ENCODE measurements around the gene FCSK.
A peak's percentile ranks its signal among the peaks of the same experiment; 100 is the strongest.

FCSK gene

DNA sequence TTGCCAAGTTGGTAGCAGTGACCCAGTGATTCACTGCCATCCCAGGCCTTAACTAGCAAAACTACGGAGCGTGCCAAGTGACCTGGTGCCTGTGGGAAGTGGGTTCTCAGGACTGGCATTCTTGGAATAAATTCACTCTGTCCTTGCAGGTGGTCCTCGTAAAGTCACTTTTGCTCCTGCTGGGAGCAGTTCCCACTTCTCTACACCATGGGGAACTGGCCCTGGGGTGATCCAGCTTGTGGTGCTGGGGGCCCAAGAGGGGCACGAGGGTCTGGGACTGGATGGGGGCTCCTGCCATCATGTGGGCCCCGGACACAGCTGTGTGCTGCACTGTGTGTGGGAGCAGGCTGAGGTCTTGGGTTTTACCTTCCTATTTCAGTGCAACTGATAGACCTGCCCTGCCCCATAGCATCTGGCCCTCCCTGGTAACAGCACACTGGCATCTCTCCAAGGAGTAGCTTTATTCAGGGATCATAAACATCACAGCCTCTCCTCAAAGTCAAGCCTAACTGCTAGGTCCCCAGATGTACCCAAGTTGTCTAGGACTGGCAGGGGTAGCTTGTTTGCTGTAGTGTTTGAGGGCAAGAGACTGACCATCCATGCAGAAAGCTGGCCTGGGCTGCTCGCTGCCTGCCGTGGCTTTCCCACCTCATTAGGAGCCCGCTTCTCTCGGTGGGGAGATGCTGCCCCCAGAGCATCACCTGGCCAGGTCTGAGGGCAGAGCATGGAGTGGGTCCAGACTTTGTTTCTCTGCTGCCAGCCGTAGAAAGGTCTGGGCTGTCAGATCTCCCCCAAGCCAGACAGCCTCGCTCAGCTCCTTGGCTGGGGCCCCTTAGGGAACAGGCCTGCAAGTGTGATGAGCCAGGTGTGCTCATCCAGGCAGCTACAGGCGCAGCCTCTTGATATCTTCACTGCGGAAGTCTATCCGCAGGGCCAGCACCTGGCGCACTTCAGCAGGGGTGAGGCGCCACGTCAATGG is 26.0 kb downstream of the FCSK start:
- no peak for DNase-seq (ENCODE audit: low read depth)

DNA sequence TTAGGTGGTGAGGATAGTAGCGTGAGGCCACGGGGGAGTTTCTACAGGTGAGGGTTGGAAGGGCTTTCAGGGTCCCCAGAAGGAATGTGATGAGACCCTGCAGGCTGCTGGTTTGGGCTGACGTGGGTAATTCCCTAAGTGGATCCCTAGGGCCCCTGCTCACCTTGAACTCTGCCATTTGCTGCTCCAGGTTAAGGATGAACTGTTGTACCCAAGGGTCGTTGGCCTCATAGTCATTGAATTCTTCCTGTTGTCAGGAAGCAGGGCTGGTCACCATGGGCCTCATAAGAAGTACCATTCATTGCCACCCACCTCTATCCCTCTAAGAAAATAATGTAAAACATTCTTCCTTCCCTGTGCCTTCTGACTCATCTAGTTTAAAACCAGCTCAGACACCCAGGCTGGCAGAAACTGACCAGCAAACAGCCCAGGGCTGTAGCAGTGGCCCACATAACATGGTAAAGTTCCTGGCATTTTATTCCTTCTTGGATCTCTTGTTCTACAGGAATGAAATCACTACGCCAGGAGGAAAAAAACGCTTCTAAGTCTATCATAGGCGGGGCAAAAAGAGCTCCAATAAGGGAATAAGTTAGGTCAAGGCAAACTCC is 27.6 kb downstream of the FCSK start:
- DNase-seq (ENCODE audit: low read depth) = no peak

DNA sequence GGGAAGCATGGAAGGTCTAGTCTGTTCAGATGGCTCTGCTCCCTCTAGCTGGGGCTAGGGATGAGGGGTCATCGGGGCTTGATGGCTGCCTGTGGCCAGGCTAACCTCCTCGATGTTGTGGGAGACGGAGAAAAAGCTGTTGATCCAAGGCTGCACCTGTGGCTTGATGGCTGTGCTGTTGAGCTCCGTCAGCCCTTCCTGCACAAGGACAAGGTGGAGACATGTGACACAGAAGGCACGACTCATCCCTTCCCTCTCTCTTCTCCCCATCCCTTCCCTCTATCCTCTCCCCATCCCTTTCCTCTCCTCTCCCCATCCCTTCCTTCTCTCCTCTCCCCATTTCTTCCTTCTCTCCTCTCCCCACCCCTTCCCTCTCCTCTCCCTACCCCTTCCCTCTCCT is 28.2 kb downstream of the FCSK start:
- no peak for DNase-seq (ENCODE audit: low read depth)

DNA sequence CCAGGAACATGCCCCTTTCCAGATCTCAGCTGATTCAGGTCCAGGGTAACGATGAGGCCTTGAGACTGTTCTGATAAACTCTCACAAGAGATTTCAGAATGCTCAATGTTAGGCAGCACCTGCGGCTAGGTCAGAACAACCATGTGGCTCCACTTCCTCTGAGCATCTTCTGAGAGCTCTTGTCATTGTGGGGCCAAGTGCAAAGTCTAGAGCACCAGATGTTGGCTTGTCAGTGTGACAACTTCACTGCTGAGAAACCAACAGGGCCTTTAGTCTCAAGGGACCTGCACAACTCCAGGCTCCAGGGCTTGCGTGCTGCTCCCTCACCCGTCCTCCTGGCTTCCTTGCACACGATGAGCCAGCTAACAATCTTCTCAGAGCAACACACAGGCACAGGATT is 29.0 kb downstream of the FCSK start:
- no peak for DNase-seq (ENCODE audit: low read depth)

DNA sequence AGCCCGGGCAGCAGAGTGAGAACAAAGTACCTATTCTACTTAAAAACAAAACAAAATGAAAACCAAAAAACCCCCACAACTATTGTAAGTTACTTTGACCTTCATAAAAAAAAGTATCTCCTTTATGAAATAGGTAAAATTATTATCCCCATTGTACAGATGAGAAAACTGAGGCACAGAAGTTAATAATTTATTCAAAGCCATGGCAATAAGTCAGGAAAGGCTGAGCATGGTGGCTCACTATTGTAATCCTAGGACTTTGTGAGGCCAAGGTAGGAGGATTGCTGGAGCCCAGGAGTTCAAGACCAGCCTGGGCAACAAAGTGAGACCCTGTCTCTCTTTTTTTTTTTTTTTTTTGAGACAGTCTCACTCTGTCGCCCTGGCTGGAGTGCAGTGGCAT is 30.5 kb downstream of the FCSK start:
- DNase-seq (ENCODE audit: low read depth) = no peak

DNA sequence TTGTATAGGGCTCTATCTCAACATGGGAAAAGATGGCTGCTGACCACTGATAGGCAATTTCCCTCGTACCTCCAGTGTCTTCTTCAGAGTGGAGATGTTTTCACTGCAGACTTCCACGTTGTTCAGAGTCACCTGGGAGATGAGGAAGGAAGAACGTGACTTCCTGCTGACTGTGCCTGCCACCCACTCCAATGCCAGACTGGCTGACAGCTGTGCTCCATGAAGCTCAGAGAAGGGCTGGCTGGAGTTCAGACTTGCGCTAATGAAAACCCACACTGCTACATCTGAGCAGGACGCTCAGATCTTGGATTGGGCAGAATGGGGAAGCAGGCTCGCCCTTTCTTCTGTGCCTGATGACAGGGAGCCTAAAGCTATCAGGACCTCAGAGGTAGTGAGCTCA is 35.9 kb downstream of the FCSK start:
- DNase-seq (ENCODE audit: low read depth) = no peak

DNA sequence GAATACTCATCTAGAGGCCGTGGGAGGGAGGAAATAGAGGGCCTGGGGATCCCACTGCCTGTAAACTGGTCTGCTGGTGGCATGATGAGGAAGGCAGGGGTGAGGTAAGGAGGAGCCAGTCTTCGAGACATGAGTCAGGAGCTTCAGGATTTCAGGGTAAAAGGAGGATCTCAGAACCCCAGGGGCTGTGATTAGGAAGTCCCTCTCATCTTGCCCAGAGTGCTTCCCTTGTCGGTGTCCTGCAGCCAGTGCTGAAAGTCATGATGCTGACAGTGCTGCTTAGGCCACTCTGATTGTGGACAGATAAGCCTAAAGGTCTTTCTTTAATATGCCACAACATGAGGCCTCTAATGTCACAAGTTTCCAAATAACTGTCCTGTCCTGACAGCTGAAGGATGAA is 39.4 kb downstream of the FCSK start:
- no peak for DNase-seq (ENCODE audit: low read depth)

DNA sequence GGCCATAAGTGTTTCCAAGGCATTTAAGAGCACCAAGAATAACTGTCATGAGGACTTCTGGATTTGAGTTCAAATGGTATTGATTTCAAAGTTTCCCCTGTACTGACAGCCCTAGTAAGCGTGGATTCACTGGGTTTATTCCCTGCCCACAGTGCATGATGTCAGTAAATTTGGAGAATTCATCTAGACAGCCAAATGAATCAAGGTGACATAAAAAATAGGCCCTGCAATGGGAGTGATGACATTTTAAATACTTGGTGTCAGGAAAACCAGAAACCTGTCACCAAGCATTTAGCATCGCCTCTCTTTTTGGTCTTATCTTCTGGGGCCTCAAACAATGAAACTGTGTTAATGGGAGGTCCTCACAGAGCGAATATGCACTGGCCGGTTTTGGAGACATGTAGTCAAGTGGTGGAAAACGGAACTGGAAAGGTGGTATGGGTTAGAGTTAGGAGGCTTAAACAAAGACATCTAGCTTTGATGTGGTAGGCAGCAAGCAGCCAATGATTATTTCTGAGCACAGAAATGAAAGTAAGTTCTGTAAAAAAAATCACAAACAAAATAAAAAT is 39.9 kb downstream of the FCSK start:
- no peak for DNase-seq (ENCODE audit: low read depth)

DNA sequence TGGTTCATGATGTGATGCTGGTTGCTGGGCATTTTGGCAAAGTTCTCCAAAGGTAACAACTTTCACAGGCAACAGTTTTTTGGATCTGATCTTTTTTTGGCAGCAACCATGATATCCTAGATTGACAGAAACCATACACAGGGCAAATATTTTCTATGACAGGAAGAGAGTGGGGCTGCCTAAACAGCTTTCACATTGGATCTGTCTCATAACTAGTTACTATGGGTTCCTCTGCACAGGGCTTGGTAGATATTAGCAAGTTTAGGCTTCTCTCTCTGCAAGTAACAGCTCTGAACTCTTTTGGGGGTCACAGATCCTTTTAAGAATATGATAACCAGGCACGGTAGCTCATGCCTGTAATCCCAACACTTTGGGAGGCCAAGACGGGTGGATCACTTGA is 40.4 kb downstream of the FCSK start:
- no peak for DNase-seq (ENCODE audit: low read depth)

DNA sequence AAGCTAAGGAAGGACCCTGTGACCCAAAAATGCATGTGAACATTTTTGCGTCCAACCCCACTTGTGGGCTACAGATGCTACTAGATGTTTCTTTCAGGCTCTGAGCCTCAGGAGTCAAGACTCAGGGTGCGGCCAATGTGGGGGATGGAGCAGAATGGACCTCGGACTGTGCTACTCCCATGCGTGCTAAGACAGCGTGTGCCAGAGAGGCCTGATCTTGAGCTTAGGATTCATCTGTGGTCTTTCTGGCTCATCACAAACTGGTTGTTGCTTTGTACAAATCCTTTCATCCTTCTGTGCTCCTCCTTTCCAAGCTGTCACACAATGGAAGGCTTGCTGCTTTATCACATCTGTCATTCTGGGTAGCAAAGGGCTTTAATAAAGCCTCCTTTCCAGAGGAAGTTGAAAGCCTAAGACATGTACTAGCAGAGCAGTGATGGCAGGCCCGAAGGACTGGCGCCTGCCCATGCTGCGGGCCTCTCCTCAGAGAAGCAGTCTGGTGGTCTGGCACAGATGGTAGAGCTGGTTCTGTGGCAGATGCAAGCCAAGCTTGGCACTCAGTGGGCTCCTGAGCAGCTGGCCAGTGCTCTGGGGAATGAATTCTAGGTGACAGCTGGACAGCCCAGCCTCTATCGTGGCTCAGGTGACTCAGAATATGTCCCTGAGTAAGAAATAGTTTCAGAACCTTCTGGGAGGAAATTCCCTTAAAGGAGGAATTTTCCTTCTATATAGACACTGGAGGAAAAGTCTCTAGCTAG is 41.2 kb downstream of the FCSK start:
- DNase-seq (ENCODE audit: low read depth) = no peak

DNA sequence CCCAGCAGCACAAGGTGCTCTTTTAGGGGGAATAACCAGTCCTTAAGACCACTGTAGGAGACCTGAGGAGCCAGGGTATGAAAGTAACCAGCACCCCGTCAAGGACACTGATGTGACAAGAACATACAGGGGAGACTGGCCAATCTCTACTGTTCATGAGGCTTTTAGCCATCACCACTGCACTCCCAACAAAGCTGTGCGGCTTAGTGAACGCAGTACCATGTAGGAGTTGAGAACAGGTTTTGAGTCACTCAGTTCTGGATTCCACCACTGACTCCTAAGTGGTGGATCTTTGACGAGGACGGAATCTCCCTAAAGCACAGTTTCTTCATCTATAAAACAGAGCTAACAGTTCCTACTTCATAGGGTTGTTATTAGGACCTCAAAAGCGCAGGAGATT is 42.1 kb downstream of the FCSK start:
- DNase-seq (ENCODE audit: low read depth) = no peak

DNA sequence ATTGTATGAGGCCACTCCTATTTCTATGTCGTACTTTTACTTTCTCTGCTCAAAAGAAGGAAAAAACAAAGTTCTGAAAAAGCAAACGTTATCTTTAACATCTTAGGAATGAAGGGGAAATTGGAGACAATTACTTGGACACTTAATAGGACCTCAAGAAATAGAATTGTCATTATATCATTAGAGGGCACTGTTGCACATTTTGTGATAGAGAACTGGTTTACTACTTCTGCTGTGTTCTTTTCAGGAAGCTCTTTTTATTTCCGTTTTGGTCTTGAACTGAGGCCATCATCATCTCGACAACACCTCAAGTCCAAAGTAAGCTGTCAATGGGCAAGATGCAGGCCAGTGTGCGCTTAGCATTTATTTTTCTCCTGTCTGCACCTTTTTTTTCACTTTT is 54.4 kb downstream of the FCSK start:
- DNase-seq (ENCODE audit: low read depth) = no peak

DNA sequence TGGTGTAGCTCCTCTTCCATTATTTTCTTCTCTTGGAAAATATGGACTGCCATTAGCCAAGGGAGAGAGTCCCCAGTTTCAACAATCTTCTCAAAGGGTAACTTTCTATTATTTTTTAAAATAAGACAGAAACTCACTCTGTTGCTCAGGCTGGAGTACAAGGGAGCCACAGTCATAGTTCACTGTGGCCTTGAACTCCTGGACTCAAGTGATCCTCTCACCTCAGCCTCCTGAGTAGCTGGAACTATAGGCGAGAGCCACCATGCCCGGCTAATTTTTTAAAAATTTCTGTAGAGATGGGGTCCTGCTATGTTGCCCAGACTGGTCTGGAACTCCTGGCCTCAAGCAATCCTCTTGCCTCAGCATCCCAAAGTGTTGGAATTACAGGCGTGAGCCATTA is 55.8 kb downstream of the FCSK start:
- no peak for DNase-seq (ENCODE audit: low read depth)

DNA sequence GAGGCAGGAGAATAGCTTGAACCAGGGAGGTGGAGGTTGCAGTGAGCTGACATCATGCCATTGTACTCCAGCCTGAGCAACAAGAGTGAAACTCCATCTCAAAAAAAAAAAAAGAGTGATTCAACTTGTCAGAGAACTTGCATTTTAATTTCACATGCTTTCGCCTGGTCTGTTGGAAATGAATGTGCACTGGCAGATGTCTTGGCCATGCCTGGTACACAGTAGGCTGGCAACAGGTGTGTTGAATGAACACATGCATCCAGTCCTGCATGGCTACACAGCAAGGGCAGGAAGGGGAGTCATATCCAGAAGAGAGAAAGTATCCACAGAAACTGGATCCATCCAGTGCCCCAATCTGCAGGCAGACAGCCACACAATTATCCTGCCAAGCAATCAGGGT is 57.4 kb downstream of the FCSK start:
- no peak for DNase-seq (ENCODE audit: low read depth)

DNA sequence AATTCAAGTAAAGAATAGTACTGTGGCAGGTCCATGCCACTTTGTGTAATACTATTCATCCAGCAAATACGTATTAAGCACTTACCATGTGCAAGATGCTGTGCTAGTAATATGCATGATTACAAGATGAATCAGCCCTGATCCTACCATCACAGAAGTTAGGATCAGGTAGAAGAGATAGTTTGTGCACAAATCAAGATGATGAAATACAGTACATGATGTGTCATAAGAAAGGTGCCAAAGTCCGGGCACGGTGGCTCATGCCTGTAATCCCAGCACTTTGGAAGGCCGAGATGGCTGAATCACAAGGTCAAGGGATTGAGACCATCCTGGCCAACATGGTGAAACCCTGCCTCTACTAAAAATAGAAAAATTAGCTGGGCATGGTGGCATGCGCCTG is 58.1 kb downstream of the FCSK start:
- DNase-seq (ENCODE audit: low read depth) = peak; percentile 88

DNA sequence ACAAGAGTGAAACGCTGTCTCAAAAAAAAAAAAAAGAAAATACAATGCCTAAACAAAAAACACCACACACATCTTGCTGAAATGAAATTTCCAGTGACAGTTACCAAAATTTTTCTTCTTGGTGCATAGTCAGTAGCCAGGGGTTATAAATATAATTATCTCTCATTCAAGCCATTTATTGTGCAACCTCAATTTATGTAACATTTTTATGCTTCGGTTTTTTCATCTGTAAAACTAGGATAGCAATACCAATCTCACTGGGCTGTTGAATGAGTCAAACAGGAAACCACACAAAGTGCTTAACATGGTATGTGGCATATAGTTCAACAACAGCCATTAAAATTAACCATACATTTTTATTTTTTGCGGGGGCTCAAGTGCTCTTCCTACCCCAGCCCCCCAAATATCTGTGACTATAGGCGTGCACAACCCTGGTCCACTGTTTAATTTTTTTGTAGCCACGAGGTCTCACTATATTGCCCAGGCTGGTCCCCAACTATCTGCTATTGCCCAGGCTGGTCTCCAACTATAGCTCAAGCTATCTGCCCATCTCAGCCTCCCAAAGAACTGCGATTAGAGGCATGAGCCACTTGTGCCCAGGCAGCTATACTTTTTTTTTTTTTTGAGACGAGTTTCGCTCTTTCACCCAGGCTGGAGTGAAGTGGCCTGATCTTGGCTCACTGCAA is 66.4 kb downstream of the FCSK start:
- DNase-seq (ENCODE audit: low read depth) = peak; percentile 76

DNA sequence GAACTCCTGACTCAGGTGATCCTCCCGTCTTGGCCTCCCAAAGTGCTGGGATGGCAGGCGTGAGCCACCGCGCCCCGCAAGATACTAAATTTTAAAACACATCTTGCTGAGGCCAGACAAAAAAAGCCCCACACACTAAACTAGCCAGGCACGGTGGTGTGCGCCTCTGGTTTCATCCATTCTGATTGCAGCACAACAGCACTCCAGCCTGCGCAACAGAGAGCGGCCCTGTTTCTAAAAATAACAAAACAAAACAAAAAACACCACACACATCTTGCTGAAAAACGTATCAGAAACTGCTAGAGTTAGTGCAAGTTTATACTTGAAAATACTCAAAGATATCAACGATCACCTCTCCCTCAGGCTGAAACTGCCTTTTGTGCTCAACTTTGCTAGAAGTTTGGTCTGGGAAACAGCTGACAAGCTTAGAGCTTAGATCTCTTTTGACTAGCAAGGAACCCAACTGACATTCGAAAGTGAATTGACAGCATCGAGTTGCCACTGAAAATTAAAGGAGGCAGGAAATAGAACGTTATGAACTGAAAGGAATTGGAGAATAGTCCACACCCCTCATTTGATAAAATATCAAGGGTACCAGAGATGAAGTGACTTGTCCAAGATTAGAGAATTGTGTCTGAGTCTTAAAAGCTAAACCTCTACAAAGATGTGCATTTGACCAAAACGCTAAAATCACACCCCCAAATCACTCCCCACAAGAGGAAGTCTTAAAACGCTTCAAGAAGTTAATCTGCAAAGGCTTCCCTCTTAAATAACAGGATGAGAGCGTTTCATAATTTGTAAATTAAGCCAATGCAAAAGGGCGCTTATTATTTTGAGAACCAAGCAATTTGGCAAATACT is 68.1 kb downstream of the FCSK start:
- DNase-seq (ENCODE audit: low read depth) = no peak

DNA sequence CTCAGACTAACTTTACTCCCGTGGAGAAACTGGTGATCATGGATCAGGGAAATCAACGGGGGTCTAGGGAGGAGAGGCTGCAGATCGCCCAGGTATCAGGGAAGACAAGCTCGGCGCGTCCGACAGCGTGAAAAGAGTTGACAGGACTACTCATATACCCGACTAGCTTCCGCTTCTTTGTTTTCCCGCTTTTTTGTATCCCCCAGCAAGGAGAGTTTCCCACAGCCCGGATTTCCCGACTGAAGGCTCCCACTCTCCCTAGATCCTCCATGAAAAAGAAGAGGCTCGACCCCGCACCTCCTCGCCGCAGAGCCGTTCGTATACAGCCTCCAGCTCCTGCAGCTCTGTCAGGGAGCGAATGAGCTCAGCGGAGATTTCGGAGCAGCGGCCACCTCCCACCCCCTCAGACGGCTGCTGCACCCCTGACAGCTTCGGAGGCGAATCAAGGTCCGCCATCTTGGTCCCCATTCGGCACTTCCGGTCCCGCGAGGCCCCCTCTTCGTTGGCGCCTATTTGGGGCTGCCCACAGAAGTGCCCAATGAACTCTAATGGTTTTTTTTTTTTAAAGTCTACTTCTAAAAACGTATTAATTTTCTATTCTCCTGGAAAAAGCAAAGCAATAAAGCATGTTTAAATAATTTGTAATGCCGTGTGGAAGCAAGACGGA is 68.8 kb downstream of the FCSK start, which contains the start of gene COG4:
TSS of gene COG4 (minus strand) at position 479 of the 667 bp plus-strand sequence. CDS start at position 468, 11 bp downstream.
- peak; percentile 74 for DNase-seq (ENCODE audit: low read depth)

DNA sequence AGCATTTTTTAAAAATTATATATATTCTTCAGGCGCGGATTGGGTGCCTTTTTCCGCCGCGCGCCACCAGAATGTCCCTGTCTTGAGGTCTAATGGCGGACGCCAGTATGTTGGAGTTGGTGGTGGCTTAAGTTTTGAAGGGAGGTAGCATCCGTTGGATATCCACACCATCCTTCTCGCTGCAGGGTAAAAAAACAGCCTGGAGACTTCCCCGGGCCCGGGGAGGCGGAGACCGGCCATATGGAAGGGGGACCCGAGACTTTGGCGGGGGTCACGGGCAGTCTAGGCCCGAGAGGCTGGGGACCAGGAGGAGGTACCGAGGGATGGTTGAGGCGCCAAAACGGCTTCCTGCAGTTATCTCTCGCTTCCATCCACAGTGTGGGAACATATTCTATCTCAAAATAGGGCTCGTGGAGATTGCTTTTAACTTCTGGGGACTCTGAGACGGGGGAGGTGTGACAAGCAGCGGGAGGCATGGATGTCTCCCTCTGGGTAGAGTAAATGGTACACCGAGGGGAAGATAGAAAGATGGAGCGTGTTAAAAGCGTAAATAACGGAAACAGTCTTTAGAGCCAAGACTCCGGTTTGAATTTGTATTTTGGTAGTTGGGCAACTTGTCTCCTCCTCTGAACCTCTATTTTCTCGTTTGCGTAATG is 69.5 kb downstream of the FCSK start, which contains the start of gene SF3B3:
TSS of gene SF3B3 (plus strand) at position 74 of the 656 bp plus-strand sequence. CDS start 2,841 bp downstream, outside the sequence.
- DNase-seq (ENCODE audit: low read depth) = peak; percentile 50

All from HS-5 (cell line).